NCI-H774 (cell line): ENCODE results near the gene SPINK2.

ENCODE experiments used
- DNase-seq: peaks from one replicate; lab custom pipeline; 2025; lab: John Stamatoyannopoulos, UW

SPINK2 gene, protein sequence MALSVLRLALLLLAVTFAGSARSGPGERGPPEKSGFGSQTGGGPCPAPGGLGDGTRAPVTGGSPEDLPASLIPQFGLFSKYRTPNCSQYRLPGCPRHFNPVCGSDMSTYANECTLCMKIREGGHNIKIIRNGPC

DNA sequence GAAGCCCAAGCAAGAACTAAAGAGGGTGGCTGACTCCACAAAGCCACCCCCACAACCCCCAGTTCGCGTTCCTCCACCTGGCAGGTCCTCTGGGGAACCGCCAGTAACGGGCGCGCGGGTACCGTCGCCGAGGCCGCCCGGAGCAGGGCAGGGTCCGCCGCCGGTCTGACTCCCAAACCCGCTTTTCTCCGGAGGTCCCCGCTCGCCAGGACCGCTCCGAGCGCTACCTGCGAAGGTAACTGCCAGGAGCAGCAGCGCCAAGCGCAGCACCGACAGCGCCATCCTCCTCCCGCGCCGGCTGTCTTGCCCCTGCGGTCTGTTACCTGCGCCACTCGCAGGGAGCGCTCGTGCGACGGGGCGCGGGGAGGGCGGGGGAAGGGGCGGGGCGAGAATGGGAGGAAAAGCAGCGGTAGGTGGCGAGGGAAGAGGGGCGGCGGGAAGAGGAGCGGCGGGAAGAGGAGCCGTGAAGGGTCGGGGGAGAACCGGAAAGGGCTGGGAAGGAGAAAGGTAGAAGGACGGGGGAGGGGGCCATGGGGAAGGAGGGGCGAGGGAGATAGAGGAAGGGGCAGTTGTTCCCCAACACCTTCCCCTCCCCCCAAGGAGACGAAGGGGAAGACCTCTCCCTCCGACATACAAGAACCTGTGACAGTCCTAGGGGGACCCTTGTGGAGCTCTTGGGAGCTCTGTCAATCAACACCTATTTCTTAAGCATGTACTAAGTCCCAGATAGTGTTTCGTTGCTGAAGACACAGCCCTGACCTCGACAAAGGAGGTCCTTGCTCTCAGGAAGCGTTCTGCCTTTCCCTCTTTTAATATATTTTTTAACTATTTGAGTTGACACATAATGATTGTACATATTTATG is at the start of gene SPINK2:
Gene SPINK2, minus strand, starts transcription at position 321 of the 863 bp plus-strand sequence. Its CDS starts 39 bp downstream, at position 282.
- peak; percentile 39 for DNase-seq

GRCh38 chr4:56870946-56871345 is 49.4 kb upstream of the SPINK2 start:
- DNase-seq, result no peak

DNA sequence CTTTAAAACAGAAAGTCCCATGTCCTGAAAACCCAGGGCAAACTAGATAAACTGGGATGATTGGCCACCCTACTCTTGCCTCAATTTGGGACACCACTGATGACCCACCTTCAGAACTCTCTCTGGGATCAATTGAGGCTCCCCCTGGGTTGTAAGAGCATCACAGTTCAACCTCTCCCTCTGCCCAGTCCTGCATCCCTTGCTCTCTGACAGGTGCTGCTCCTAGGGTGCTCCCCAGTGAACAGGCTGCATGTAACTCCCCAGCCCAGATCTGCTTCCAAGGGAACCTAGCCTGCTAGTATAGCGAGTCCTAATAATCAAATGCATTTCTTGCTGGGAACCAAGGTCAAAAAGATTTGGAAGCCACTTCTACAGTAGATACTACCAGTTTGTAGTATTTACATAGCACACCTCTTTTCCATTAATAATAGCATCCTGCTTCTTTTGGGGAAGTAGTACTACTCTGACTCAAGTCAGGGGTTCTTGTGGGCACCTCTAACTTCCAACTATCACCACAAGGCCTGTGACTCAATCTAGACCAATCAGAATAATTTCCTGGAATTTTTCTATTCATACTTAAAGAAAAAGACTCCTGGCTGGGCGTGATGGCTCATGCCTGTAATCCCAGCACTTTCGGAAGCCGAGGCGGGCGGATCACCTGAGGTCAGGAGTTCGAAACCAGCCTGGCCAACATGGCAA is 42.1 kb upstream of the SPINK2 start:
- no peak for DNase-seq

- DNase-seq, result no peak
Observed at GRCh38 chr4:56861360-56861759, 39.9 kb upstream of the SPINK2 start.

DNA sequence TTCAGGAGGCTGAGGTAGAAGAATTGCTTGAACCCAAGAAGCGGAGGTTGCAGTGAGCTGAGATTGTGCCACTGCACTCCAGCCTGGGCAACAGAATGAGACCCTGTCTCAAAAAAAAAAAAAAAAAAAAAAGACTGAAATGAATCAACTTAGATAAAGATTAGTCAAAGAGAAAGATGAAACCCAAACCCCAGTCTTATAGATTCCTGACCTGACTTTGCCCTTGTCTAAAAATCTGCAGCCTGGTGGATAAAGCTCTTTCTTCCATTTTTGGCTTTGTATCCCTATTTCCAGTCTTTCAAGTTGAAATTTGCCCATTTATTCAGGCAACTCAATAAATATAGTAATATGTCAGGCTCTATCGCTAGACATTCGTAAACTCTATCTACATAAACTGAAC is 39.3 kb upstream of the SPINK2 start:
- no peak for DNase-seq

- no peak for DNase-seq
Observed at GRCh38 chr4:56859841-56860240, 38.3 kb upstream of the SPINK2 start.

GRCh38 chr4:56857601-56858309 is 36.3 kb upstream of the SPINK2 start:
- no peak for DNase-seq

DNA sequence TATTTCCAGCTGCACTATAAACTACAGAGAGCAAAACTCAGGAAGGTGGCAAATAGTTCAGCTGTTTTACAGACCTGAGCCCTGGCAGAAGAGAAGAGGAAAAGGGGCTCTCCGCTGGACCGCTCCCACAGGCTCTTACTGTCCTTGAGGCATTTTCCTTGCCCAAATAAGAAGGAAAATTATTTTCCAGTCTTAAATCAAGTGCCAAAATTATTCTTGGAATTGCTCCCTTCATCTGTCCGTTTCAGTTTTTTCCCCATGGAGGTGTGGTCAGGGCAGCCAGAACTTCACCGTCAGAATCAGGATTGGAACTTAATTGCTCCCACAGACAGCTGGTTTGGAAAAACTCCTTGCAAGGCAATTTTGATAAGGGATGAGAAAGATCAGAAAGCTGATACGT is 35.2 kb upstream of the SPINK2 start:
- DNase-seq, result no peak

DNA sequence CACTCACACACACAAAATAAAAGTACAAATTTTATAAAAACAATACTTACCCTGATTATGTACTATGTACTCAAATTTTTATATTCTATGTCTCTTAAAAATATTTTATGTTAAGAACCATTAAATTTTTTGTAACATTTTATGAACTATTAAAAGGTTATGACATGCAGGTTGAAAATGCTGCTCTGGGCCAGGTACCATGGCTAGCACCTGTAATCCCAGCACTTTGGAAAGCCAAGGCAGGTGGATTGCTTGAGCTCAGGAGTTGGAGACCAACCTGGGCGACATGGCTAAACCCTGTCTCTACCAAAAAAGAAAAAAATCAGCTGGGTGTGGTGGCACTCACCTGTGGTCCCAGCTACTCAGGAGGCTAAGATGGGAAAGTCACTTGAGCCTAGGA is 29.4 kb upstream of the SPINK2 start:
- no peak for DNase-seq

GRCh38 chr4:56844802-56845580 is 23.5 kb upstream of the SPINK2 start:
- no peak for DNase-seq

DNA sequence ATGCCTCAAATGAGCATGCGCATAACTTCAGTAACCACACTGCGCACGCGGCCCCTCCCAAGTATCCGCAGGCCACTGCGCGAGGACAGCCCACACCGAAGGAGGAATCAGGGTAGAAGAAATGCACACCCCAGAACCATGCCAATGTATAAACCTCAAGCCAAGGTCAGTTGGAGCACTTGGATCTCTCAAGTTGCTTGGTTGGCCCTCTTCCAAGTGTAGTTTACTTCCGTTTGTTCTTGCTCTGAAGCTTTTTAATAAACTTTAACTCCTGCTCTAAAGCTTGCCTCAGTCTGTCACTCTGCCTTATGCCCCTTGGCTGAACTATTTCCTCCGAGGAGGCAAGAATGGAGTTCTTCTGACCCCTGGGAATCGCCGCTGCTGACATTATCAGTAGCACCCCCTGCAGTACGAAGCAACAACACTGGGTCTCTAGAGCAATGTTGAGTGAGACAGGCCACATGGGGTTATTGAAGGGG is 22.0 kb upstream of the SPINK2 start:
- no peak for DNase-seq

- no peak for DNase-seq
Observed at GRCh38 chr4:56840559-56840958, 19.1 kb upstream of the SPINK2 start.

- no peak for DNase-seq
Observed at GRCh38 chr4:56828784-56829535, 7.5 kb upstream of the SPINK2 start.

- DNase-seq, result no peak
Observed at GRCh38 chr4:56823933-56824600, 2.6 kb upstream of the SPINK2 start.

DNA sequence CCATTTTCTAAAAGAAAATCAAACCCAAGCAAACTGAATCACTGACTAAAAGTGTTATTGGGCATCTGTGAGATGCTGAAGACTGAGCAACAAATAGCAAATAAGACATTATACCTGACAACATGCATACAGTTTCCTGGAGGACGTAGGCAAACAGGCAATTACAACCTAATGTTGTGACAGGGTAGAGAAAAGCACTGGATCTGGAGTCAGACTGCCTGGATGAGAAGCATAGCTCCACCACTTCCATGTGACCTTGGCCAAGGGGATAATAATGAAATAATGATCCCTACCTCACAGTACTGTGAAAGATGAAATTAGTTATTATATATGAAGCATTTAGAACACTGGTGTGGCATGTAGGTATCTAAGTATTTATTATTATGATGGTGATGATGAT is 2.7 kb downstream of the SPINK2 start:
- DNase-seq, result no peak

DNA sequence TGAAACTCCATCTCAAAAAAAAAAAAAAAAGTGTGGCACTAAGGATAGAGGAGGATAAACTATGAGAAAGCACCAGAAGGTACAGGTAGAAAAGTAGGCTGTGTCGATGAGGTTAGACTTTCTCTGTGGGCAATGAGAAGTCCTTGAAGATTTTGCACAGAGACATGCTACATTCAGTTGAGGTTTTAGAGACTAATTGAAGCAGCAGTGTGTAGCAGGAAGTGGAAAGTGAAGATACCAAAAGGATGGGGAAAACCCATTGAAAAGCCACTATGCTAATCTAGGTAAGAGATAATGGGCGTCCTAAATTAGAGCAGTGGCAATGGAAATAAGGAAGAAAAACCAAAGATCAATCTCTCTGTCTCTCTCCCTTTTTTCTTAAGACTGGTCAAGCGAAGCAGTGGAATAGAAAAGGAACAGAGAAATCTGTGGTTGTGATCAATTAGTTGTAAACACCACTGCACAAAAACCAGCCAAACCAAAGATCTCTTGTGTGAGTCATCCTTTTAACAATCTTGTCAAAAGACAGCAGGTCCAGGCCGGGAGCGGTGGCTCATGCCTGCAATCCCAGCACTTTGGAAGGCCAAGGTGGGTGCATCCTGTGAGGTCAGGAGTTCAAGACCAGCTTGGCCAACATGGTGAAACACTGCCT is 3.5 kb downstream of the SPINK2 start:
- DNase-seq, result no peak

- no peak for DNase-seq
Observed at GRCh38 chr4:56806666-56807065, 14.8 kb downstream of the SPINK2 start.

DNA sequence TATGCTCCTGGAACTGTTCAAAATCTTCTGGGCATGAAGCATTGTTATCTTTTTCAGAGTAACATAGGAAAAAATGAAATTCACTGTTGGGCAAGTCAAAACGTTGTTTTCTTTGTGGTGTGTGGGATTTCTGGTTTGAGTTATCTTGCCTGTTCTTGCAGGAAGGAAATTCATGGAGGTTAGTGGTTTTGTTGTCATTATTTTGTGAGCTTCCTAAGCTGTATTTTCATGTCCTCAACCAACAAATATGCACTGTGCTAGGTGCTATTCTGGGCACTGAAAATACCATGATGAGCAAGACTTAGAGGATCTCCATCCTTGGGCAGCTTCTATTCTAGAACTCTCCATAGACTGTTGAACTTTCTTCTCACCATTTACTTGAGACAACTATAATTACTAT is 16.9 kb downstream of the SPINK2 start:
- no peak for DNase-seq

DNA sequence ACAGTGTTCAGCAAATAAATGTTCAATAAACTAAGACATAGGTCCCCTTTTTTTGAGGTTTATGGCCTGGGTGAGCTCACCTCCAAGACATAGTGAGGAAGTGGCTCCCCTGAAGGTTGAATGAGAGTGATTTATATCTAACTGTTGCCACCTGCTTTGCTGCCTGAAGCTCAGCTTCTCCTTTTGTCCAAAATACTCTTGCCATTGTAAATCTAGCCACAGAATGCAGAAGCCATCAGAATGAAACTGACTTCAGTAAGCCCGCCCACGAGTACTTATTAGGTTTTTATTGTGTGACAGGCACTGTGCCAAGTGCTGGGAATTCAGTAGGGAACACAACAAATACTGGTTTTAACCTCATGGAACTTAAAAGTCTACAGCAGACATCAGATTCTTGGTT is 18.0 kb downstream of the SPINK2 start:
- DNase-seq, result peak; percentile 41
